ENCODE measurements around the gene KNDC1. TPM values are rescaled to one million over a fixed set of nuclear protein-coding genes. Genes with fewer than 3 reads are reported as not detected.
"Not testable (repeated sequence)": the region's sequence is repeated elsewhere in the genome, so short reads cannot be mapped to it uniquely, and the experiment has no call there.

Gene KNDC1
- polyA plus RNA-seq, 1 experiment: 1.0 TPM

DNA sequence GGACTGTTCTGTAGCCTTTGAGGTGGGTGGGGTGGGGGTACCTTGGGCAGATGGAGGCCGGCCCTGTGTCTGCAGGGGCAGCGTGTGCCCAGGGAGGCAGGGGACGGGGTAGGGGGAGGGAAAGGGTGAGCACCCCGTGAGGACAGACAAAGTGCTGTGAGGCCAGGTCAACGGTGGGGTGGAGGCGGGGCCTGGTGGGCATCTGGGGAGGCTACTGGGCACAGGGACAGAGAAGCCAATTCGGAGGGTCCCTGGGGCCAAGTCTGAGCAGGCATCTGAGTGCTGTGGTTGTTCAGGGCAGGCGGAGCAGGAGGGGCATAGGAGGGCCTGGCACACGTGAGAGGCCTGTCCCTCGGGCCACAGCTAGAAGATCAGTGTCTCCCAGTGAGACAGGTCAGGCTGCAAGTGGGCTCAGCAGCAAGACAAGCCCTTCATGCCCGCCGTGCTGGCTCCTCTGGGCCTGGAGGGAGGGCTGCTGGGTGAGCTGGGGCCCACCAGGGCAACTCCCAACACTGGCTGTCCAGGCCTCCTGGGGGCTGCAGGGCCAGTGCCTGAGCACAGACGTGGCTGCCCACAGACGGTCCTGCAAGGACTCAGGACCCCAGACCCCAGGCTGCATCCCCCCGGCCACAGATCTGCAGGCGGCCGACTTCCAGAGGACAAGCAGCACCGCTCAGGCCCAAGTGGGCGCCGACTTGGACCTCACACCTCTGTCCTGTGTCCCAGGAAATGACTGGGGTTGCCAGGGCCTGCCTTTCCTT is 26.4 kb upstream of the KNDC1 start:
- ChIA-PET CTCF (interaction anchor here (1.2 to 1.6 kb wide), 2 partner anchors 8 to 10 kb away, joined by 3 read pairs; no protein-coding TSS in a partner anchor), POLR2A (no interaction called here)
- TF ChIP-seq, protein P1, sequence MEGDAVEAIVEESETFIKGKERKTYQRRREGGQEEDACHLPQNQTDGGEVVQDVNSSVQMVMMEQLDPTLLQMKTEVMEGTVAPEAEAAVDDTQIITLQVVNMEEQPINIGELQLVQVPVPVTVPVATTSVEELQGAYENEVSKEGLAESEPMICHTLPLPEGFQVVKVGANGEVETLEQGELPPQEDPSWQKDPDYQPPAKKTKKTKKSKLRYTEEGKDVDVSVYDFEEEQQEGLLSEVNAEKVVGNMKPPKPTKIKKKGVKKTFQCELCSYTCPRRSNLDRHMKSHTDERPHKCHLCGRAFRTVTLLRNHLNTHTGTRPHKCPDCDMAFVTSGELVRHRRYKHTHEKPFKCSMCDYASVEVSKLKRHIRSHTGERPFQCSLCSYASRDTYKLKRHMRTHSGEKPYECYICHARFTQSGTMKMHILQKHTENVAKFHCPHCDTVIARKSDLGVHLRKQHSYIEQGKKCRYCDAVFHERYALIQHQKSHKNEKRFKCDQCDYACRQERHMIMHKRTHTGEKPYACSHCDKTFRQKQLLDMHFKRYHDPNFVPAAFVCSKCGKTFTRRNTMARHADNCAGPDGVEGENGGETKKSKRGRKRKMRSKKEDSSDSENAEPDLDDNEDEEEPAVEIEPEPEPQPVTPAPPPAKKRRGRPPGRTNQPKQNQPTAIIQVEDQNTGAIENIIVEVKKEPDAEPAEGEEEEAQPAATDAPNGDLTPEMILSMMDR (IDR thresholded peaks at IDR 0.05; ENCODE audit: insufficient read depth, low read depth, low read length): no peak
- no peak overlapping the region for H3K4me3 ChIP-seq (ENCODE audit: low read depth, low read length)
- H3K27me3 ChIP-seq (ENCODE audit: control insufficient read depth, insufficient read depth, low read length): no peaks in the 10 kb centered on the region
- DNase-seq (ENCODE audit: low read depth): no peak
- H3K36me3 ChIP-seq (ENCODE audit: control insufficient read depth, insufficient read depth, low read length): no peaks in the 10 kb centered on the region

DNA sequence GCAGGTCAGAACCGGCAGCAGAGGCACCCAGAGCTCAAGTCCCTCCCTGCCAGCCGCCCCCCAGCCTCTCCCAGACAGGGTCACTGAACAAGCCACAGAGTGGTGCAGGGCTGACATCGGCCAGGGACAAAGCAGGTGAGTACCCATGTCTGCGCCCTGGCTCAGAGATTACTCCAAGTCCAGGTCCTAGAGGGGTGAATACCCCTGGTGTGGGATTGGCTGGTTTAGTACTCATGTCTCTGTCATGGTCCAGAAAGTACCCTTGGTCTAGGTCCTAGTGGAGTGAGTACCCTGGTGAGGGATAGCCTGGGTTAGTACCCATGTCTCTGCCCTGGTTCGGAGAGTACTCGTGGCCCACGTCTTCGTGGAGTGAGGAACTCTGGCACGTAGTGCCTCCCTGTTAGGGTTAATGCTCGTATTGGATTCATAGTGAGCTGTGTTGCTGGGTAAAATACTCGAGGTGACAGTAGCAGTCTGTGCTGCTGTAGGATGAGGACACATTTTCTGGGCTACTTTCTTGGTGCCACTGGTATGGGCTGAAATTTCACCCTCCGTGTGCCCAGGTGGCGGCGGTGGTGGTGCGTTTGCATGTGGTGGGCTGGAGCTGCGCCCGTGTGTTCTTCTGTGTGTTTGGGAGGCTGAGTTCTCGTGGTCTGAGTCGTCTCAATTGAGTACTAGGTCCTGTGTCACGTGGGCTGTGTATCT is 25.5 kb upstream of the KNDC1 start:
- ChIA-PET CTCF (interaction anchor here (1.2 kb wide), 1 partner anchor 9 kb away, joined by 3 read pairs; no protein-coding TSS in a partner anchor), POLR2A (no interaction called here)
- no peaks in the 10 kb centered on the region for H3K36me3 ChIP-seq (ENCODE audit: control insufficient read depth, insufficient read depth, low read length)
- TF ChIP-seq, protein P1 (IDR thresholded peaks at IDR 0.05; ENCODE audit: insufficient read depth, low read depth, low read length): no peak
- no peak overlapping the region for H3K4me3 ChIP-seq (ENCODE audit: low read depth, low read length)
- no peak for DNase-seq (ENCODE audit: low read depth)
- no peaks in the 10 kb centered on the region for H3K27me3 ChIP-seq (ENCODE audit: control insufficient read depth, insufficient read depth, low read length)

DNA sequence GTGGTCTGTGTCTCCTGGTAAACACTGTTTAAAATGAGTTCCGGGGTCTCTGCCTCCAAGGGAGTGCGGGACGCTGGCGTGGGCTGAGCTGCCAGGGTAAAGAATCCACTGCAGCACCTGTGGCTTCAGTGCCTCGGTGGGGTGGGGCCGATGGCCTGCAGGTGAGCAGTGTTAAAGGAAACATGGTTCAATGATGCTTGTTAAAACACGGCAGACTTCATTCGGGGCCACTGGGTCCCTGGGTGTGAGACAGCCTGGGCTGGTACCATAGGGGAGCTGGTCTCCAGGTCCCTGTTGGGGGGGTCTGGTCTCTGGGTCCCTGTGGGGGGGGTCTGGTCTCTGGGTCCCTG is 24.9 kb upstream of the KNDC1 start:
- Histone ChIP-seq H3K36me3 (ENCODE audit: control insufficient read depth, insufficient read depth, low read length) (no peaks in the 10 kb centered on the region), H3K4me3 (ENCODE audit: low read depth, low read length) (no peak overlapping the region), H3K27me3 (ENCODE audit: control insufficient read depth, insufficient read depth, low read length) (no peaks in the 10 kb centered on the region)
- ChIA-PET CTCF (no interaction called here), POLR2A (no interaction called here)
- no peak for DNase-seq (ENCODE audit: low read depth)
- TF ChIP-seq, protein P1 (IDR thresholded peaks at IDR 0.05; ENCODE audit: insufficient read depth, low read depth, low read length): no peak

DNA sequence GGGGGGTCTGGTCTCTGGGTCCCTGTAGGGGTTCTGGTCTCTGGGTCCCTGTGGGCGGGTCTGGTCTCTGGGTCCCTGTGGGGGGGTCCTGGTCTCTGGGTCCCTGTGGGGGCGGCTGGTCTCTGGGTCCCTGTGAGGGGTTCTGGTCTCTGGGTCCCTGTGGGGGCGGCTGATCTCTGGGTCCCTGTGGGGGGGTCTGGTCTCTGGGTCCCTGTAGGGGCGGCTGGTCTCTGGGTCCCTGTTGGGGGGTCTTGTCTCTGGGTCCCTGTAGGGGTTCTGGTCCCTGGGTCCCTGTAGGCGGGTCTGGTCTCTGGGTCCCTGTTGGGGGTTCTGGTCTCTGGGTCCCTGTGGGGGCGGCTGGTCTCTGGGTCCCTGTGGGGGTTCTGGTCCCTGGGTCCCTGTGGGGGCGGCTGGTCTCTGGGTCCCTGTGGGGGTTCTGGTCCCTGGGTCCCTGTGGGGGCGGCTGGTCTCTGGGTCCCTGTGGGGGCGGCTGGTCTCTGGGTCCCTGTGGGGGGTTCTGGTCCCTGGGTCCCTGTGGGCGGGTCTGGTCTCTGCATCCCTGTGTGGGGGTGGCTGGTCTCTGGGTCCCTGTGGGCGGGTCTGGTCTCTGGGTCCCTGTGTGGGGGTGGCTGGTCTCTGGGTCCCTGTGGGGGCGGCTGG is 22.4 kb upstream of the KNDC1 start:
- H3K27me3 ChIP-seq (ENCODE audit: control insufficient read depth, insufficient read depth, low read length); H3K36me3 ChIP-seq (ENCODE audit: control insufficient read depth, insufficient read depth, low read length); POLR2A ChIA-PET; H3K4me3 ChIP-seq (ENCODE audit: low read depth, low read length); DNase-seq (ENCODE audit: low read depth); CTCF ChIA-PET: not testable (repeated sequence)

DNA sequence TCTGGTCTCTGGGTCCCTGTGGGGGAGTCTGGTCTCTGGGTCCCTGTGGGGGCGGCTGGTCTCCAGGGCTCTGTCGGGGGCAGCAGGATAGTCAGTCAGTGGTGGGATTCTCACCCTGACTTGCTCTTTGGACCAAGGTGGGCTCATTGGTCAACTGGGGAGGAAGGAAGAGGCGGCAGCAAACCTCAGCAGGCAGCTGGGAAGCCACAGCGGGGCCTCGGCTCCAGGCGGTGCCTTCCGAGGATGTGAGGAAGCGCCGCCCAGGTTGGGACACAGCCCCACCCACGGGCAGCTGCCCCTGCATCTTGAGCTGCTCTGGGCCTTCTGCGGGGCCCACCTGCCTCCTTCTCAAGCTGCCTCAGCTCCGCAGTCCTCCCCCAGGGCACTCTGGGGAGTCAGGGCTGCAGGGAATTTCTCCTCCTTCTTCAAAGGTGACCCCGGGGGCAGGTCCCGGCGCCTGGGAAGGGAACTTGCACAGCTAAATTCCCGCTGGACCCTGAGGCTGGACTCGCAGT is 20.4 kb upstream of the KNDC1 start:
- Histone ChIP-seq H3K36me3 (ENCODE audit: control insufficient read depth, insufficient read depth, low read length) (no peaks in the 10 kb centered on the region), H3K4me3 (ENCODE audit: low read depth, low read length) (no peak overlapping the region), H3K27me3 (ENCODE audit: control insufficient read depth, insufficient read depth, low read length) (no peaks in the 10 kb centered on the region)
- CTCF ChIA-PET: no interaction called here
- TF ChIP-seq, protein P1 (IDR thresholded peaks at IDR 0.05; ENCODE audit: insufficient read depth, low read depth, low read length): no peak
- DNase-seq (ENCODE audit: low read depth): no peak
- POLR2A ChIA-PET: no interaction called here
